Ishikawa (cell line): ENCODE results near the gene CASQ2.
A peak's percentile ranks its signal among the peaks of the same experiment; 100 is the strongest.

Experiments used
- CEBPB ChIP-seq: IDR thresholded peaks from 2 replicates; pipeline ENCODE4 v1.6.1; 2012
- CREB1 ChIP-seq: IDR thresholded peaks from 2 replicates; pipeline ENCODE4 v1.6.1; 2012; ENCODE audit warnings: low read depth
- EGR1 ChIP-seq: IDR thresholded peaks from 2 replicates; pipeline ENCODE4 v1.6.1; 2012
- EP300 ChIP-seq: IDR thresholded peaks from 2 replicates; pipeline ENCODE4 v1.6.1; 2012; ENCODE audit warnings: borderline replicate concordance
- FOXM1 ChIP-seq: IDR thresholded peaks from 2 replicates; pipeline ENCODE4 v1.6.1; 2012; ENCODE audit warnings: low read depth, borderline replicate concordance
- MAX ChIP-seq: IDR thresholded peaks from 2 replicates; pipeline ENCODE4 v1.6.1; 2012
- NFIC ChIP-seq: IDR thresholded peaks from 2 replicates; pipeline ENCODE4 v1.6.1; 2012
- RAD21 ChIP-seq: IDR thresholded peaks from 2 replicates; pipeline ENCODE4 v1.6.1; 2012; ENCODE audit warnings: low read depth
- REST ChIP-seq: IDR thresholded peaks from 2 replicates; pipeline ENCODE4 v1.6.1; 2012; ENCODE audit warnings: low read depth, mild to moderate bottlenecking
- TAF1 ChIP-seq: IDR thresholded peaks from 2 replicates; pipeline ENCODE4 v1.6.1; 2012; ENCODE audit warnings: low read depth, mild to moderate bottlenecking
- TCF12 ChIP-seq: IDR thresholded peaks from 2 replicates; pipeline ENCODE4 v1.6.1; 2012; ENCODE audit warnings: low read depth
- TEAD4 ChIP-seq: IDR thresholded peaks from 2 replicates; pipeline ENCODE4 v1.6.1; 2012
- YY1 ChIP-seq: IDR thresholded peaks from 2 replicates; pipeline ENCODE4 v1.6.1; 2012; ENCODE audit warnings: low read depth
- ZBTB7A ChIP-seq: IDR thresholded peaks from 2 replicates; pipeline ENCODE4 v1.6.1; 2012; ENCODE audit warnings: low read depth
- TF ChIP-seq, protein P1 (sequence below): IDR thresholded peaks from 2 replicates; pipeline ENCODE4 v1.6.1; 2012

Gene CASQ2

GRCh38 chr1:115811140-115811828 is 42.8 kb upstream of the CASQ2 start:
- no peak for TF ChIP-seq TEAD4

- TF ChIP-seq CEBPB (no peak), YY1 (no peak), MAX (no peak), ZBTB7A (no peak), TCF12 (no peak), NFIC (no peak), RAD21 (no peak), REST (no peak)
- TF ChIP-seq, protein P1, sequence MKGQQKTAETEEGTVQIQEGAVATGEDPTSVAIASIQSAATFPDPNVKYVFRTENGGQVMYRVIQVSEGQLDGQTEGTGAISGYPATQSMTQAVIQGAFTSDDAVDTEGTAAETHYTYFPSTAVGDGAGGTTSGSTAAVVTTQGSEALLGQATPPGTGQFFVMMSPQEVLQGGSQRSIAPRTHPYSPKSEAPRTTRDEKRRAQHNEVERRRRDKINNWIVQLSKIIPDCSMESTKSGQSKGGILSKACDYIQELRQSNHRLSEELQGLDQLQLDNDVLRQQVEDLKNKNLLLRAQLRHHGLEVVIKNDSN: no peak
Observed at GRCh38 chr1:115810609-115811008, 42.1 kb upstream of the CASQ2 start.

DNA sequence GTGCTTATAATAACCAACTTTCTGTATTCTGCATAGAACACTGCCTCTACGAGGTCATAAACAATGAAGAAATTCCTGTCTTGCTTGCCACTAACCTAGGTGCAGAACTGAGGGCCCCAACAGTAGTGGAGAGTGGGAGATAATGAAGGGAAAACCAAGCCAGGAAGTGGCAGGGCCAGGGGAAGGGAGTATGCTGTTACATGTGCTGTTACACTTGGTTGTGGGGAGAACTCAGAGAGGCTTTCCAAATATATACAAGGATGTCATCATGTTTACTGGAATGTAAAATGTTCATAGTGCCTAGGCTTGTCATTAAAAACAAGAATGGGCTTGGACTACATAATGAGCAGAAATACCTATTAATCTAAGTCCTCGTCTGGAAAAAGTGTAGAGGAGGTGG is 41.3 kb upstream of the CASQ2 start:
- TF ChIP-seq TEAD4: no peak
- no peak for TF ChIP-seq CREB1
- no peak for TF ChIP-seq YY1
- no peak for TF ChIP-seq MAX
- TF ChIP-seq, protein P1: no peak
- TF ChIP-seq REST: no peak
- no peak for TF ChIP-seq TCF12
- TF ChIP-seq RAD21: no peak
- no peak for TF ChIP-seq FOXM1
- TF ChIP-seq CEBPB: no peak

DNA sequence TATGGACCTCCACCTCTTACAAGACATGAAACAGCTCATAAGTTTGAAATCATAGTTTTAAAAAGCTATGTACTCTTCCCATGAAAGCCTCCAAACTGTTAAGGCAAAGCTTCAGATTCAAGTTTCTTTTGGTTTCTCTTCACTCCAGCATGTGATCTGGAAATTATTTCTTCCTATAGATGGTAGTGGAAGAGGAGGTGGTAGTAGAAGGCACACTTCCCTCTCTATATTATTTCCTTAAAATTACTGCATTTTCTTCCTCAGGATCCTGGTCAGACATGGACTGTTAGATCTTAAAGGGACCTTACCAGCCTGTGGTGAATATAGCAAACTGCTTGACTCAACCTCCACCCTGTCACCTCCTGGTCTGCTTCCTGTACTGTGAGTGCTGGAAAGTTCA is 40.6 kb upstream of the CASQ2 start:
- TF ChIP-seq YY1: no peak
- TF ChIP-seq MAX: no peak
- no peak for TF ChIP-seq TAF1
- TF ChIP-seq CREB1: no peak
- no peak for TF ChIP-seq EGR1
- no peak for TF ChIP-seq NFIC
- TF ChIP-seq CEBPB: no peak
- no peak for TF ChIP-seq RAD21
- no peak for TF ChIP-seq TCF12
- no peak for TF ChIP-seq EP300
- TF ChIP-seq, protein P1: no peak
- no peak for TF ChIP-seq FOXM1

DNA sequence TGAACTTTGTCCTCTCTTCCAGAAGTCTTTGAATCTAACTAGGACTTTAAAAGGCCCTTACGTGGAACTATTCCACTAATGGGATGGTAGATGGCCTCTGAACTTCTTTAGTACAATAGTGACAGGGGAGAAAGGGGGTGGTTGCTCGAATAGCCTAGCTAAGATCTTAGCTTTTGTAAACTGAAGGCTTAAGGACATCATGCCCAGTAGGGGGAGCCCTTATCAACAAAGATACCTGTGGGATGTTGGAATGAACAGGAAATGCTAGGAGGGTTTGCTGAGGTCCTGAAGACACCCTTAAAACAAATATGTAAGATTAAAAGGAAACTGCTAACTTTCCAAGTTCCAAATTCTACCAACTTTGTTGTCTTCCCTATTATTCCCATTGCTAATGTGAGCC is 39.2 kb upstream of the CASQ2 start:
- TF ChIP-seq RAD21: peak; percentile 77
- TF ChIP-seq, protein P1: no peak

GRCh38 chr1:115805597-115805996 is 37.1 kb upstream of the CASQ2 start:
- no peak for TF ChIP-seq REST
- no peak for TF ChIP-seq RAD21
- no peak for TF ChIP-seq CREB1
- TF ChIP-seq TEAD4: no peak
- TF ChIP-seq NFIC: no peak
- no peak for TF ChIP-seq TAF1
- TF ChIP-seq, protein P1: no peak
- no peak for TF ChIP-seq TCF12
- TF ChIP-seq MAX: no peak
- TF ChIP-seq FOXM1: no peak
- TF ChIP-seq ZBTB7A: no peak
- no peak for TF ChIP-seq EGR1
- no peak for TF ChIP-seq YY1
- TF ChIP-seq EP300: no peak
- no peak for TF ChIP-seq CEBPB
